ENCODE results near the gene PSAPL1. TPM values are rescaled to one million over a fixed set of nuclear protein-coding genes. Genes with fewer than 3 reads are reported as not detected.

PSAPL1 gene
- polyA plus RNA-seq, 1 donor from 2014 or later = not detected

DNA sequence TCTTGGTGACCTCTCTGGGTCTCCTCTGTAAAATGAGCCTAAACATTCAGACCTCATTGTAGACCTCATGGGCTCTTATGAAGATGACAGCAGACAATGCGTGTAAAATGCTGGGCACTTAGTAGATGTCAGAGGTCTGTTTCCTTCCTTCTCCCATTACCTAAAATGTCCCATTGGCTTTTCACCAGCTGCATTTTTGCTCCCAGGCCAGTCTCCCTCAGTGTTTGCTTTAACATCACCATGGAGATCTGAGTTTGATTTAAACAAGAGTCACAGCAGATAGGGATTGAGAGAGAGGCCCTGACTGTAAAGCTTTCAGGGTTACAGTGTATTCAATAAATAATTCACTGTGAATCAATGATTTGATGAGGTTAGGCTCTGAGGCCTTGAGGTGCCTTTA lies 24.3 kb downstream of the PSAPL1 start:
- Histone ChIP-seq H4K20me1 (ENCODE audit: insufficient read depth) (no peaks in the 10 kb centered on the region), H3K4me3 (ENCODE audit: low read length) (no peak overlapping the region), H3F3A (ENCODE audit: insufficient read depth, low read length, poor library complexity, severe bottlenecking) (no peaks in the 10 kb centered on the region), H3K27ac (ENCODE audit: low read length) (no peak overlapping the region), H3K27me3 (ENCODE audit: insufficient read depth, low read depth, low read length) (no peaks in the 10 kb centered on the region), H3K4me2 (ENCODE audit: low read length) (no peak overlapping the region), H3K9me2 (ENCODE audit: insufficient read depth, low read length) (no peaks in the 10 kb centered on the region), H3K36me3 (ENCODE audit: insufficient read depth, low read length) (no peaks in the 10 kb centered on the region), H2AFZ (ENCODE audit: low read depth, low read length) (no peak overlapping the region), H3K79me2 (replicated peaks; ENCODE audit: insufficient read depth, low read length) (no peaks in the 10 kb centered on the region), H3K9me3 (ENCODE audit: low read length) (peaks cover 3% of the 10 kb centered on the region), H3K9ac (ENCODE audit: low read length) (no peak overlapping the region)
- no peak for TF ChIP-seq EZH2 (IDR thresholded peaks at IDR 0.05; ENCODE audit: borderline replicate concordance, insufficient read depth, low read length, poor library complexity, severe bottlenecking)
- TF ChIP-seq, protein P1, sequence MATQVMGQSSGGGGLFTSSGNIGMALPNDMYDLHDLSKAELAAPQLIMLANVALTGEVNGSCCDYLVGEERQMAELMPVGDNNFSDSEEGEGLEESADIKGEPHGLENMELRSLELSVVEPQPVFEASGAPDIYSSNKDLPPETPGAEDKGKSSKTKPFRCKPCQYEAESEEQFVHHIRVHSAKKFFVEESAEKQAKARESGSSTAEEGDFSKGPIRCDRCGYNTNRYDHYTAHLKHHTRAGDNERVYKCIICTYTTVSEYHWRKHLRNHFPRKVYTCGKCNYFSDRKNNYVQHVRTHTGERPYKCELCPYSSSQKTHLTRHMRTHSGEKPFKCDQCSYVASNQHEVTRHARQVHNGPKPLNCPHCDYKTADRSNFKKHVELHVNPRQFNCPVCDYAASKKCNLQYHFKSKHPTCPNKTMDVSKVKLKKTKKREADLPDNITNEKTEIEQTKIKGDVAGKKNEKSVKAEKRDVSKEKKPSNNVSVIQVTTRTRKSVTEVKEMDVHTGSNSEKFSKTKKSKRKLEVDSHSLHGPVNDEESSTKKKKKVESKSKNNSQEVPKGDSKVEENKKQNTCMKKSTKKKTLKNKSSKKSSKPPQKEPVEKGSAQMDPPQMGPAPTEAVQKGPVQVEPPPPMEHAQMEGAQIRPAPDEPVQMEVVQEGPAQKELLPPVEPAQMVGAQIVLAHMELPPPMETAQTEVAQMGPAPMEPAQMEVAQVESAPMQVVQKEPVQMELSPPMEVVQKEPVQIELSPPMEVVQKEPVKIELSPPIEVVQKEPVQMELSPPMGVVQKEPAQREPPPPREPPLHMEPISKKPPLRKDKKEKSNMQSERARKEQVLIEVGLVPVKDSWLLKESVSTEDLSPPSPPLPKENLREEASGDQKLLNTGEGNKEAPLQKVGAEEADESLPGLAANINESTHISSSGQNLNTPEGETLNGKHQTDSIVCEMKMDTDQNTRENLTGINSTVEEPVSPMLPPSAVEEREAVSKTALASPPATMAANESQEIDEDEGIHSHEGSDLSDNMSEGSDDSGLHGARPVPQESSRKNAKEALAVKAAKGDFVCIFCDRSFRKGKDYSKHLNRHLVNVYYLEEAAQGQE (IDR thresholded peaks at IDR 0.05; ENCODE audit: borderline replicate concordance) = no peak
- TF ChIP-seq, protein P2, sequence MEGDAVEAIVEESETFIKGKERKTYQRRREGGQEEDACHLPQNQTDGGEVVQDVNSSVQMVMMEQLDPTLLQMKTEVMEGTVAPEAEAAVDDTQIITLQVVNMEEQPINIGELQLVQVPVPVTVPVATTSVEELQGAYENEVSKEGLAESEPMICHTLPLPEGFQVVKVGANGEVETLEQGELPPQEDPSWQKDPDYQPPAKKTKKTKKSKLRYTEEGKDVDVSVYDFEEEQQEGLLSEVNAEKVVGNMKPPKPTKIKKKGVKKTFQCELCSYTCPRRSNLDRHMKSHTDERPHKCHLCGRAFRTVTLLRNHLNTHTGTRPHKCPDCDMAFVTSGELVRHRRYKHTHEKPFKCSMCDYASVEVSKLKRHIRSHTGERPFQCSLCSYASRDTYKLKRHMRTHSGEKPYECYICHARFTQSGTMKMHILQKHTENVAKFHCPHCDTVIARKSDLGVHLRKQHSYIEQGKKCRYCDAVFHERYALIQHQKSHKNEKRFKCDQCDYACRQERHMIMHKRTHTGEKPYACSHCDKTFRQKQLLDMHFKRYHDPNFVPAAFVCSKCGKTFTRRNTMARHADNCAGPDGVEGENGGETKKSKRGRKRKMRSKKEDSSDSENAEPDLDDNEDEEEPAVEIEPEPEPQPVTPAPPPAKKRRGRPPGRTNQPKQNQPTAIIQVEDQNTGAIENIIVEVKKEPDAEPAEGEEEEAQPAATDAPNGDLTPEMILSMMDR (IDR thresholded peaks at IDR 0.05; ENCODE audit: poor library complexity, severe bottlenecking) = no peak

DNA sequence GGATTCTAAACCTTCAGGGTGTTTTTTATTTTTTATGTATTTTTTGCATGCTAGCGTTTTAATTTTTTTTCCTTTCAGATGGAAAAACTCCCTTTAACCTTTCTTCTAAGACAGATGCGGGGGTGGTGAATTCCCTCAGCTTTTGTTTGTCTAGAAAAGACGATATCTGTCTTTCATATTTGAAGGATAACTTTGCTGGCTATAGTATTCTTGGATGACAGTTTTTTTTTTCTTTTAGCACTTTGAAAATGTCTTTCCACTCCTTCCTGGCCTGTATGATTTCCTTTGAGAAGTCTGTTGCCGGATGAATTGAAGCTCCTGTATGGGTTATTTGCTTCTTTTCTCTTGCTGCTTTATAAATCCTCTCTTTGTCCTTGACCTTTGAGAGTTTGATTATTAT lies 26.6 kb downstream of the PSAPL1 start:
- Histone ChIP-seq H2AFZ (ENCODE audit: low read depth, low read length) (no peak overlapping the region), H4K20me1 (ENCODE audit: insufficient read depth) (no peaks in the 10 kb centered on the region), H3K79me2 (replicated peaks; ENCODE audit: insufficient read depth, low read length) (no peaks in the 10 kb centered on the region), H3K9me3 (ENCODE audit: low read length) (peaks cover 3% of the 10 kb centered on the region), H3K36me3 (ENCODE audit: insufficient read depth, low read length) (no peaks in the 10 kb centered on the region), H3F3A (ENCODE audit: insufficient read depth, low read length, poor library complexity, severe bottlenecking) (no peaks in the 10 kb centered on the region), H3K4me2 (ENCODE audit: low read length) (no peak overlapping the region), H3K9me2 (ENCODE audit: insufficient read depth, low read length) (no peaks in the 10 kb centered on the region), H3K27ac (ENCODE audit: low read length) (no peak overlapping the region), H3K9ac (ENCODE audit: low read length) (no peak overlapping the region), H3K4me3 (ENCODE audit: low read length) (no peak overlapping the region), H3K27me3 (ENCODE audit: insufficient read depth, low read depth, low read length) (no peaks in the 10 kb centered on the region)
- no peak for TF ChIP-seq POLR2AphosphoS5 (IDR thresholded peaks at IDR 0.05)
- no peak for TF ChIP-seq TAF1 (IDR thresholded peaks at IDR 0.05; ENCODE audit: low read depth)
- TF ChIP-seq RAD21 (conservative IDR thresholded peaks at IDR 0.05) = no peak
- TF ChIP-seq, protein P2 (IDR thresholded peaks at IDR 0.05; ENCODE audit: poor library complexity, severe bottlenecking) = no peak
- TF ChIP-seq SMC3 (conservative IDR thresholded peaks at IDR 0.05; ENCODE audit: poor library complexity) = no peak
- no peak for TF ChIP-seq MXI1 (conservative IDR thresholded peaks at IDR 0.05; ENCODE audit: poor library complexity, severe bottlenecking)
- TF ChIP-seq EZH2 (IDR thresholded peaks at IDR 0.05; ENCODE audit: borderline replicate concordance, insufficient read depth, low read length, poor library complexity, severe bottlenecking) = no peak
- TF ChIP-seq, protein P1 (IDR thresholded peaks at IDR 0.05; ENCODE audit: borderline replicate concordance) = no peak
- TF ChIP-seq EP300 (conservative IDR thresholded peaks at IDR 0.05; ENCODE audit: poor library complexity, severe bottlenecking) = no peak
